Gastrocnemius medialis (tissue), 4 donors: ENCODE data around the gene KIF16B. TPM values are rescaled to one million over a fixed set of nuclear protein-coding genes. Genes with fewer than 3 reads are reported as not detected.

Source experiments
- ATAC-seq, 2 donors: fragments of 150-250 bp; one replicate each; pipeline ENCODE4 v1.9.1; 2016
- DNase-seq, 2 donors: peaks; one replicate each; pipeline ENCODE4 v3.0.0-alpha.2; 2019
- H3K27ac ChIP-seq, 4 donors: fragments of 200-600 bp; sonication (generic); 1 replicate in 1 of 4; 2 replicates in 3 of 4; pipeline ENCODE4 v1.5.1; 2016 to 2018; ENCODE audit warnings: mild to moderate bottlenecking in 2 of 4, moderate library complexity in 1 of 4
- H3K27me3 ChIP-seq, 3 donors: fragments of 200-600 bp; sonication (generic) in 2 of 3; 1 replicate in 1 of 3; 2 replicates in 2 of 3; pipeline versions ENCODE4 v1.5.1 to v1.6.0; 2016 to 2019; ENCODE audit warnings: mild to moderate bottlenecking in 1 of 3, moderate library complexity in 1 of 3
- H3K36me3 ChIP-seq, 2 donors: fragments of 200-600 bp; sonication (generic) in 1 of 2; one replicate each; pipeline ENCODE4 v1.5.1; 2017 to 2018
- H3K4me1 ChIP-seq, 2 donors: fragments of 200-600 bp; sonication (generic) in 1 of 2; one replicate each; pipeline ENCODE4 v1.5.1; 2016 to 2017; ENCODE audit warnings: mild to moderate bottlenecking in 2 of 2
- H3K4me3 ChIP-seq, 4 donors: fragments of 200-600 bp; sonication (generic) in 3 of 4; 1 replicate in 1 of 4; 2 replicates in 3 of 4; pipeline ENCODE4 v1.5.1; 2016 to 2019; ENCODE audit warnings: mild to moderate bottlenecking in 2 of 4
- H3K9me3 ChIP-seq, 3 donors: fragments of 200-600 bp; sonication (generic) in 2 of 3; 1 replicate in 1 of 3; 2 replicates in 2 of 3; pipeline ENCODE4 v1.5.1; 2016 to 2019
- POLR2A ChIP-seq, 2 donors: fragments of 450-650 bp; IDR thresholded peaks; one replicate each; pipeline ENCODE4 v1.6.1; 2017; ENCODE audit warnings: antibody characterized with exemption in 2 of 2, mild to moderate bottlenecking in 2 of 2, moderate library complexity in 2 of 2
- in situ Hi-C, 4 donors: fragments of 200-750 bp; cut with MboI; loops; one replicate each; pipeline versions ENCODE4 v1.15.0 to v1.8.0; 2017; ENCODE audit warnings: low sequenced_read_pairs in 4 of 4
- intact Hi-C: fragments of 100-400 bp; cut with DNase I; formaldehyde crosslinking; loops from one replicate; pipeline ENCODE4 v1.15.1; 2023; ENCODE audit warnings: low total_unique reads
- total RNA-seq, 4 donors: library from RNA; depleted of rRNA; stranded (reverse); fragments of >200 nt; gene quantifications; one replicate each; pipeline versions ENCODE4 v1.1.0 to v1.2.3, GENCODE V29; 2016
- TF ChIP-seq, protein P1 (sequence below), 5 experiments: fragments of 450-650 bp in 3 of 5; fragments of 200-600 bp in 2 of 5; sonication (generic) in 2 of 5; IDR thresholded peaks in 4 of 5; conservative IDR thresholded peaks in 1 of 5; 1 replicate in 4 of 5; 2 replicates in 1 of 5; pipeline ENCODE4 v1.5.1; 2016 to 2019; ENCODE audit warnings: antibody characterized with exemption in 5 of 5, mild to moderate bottlenecking in 3 of 5, moderate library complexity in 3 of 5

The KIF16B gene
- total RNA-seq, 4 donors from 2014 or later, result 13.4 to 23.9 (median 20.0) TPM

DNA sequence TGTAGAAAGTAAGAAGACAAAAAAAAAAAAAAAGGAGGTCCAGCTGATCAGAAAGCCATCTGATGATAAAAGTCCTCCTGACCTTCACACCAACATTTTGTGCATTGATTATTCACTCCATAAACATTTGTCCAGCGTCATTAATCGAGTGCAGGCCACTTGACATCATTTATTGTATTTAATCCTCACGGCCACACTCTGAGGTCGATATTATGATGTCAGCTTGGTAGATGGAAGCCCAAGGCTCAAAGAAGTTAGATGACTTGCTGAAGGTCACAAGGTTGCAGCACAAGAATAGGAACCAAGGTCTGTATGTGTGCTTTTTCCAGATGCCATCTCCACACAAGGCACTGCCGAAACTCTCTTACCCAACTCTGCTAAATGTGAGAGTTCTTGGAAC lies 328.4 kb downstream of the KIF16B start:
- H3K9me3 ChIP-seq, result no peaks in the 10 kb centered on the region
- in situ Hi-C loops, result no loop called here
- intact Hi-C loops, result no loop called here
- no peak overlapping the region for H3K4me3 ChIP-seq
- no peaks in the 10 kb centered on the region for H3K4me1 ChIP-seq
- DNase-seq (no peak), ATAC-seq (no peak)
- H3K36me3 ChIP-seq, result no peaks in the 10 kb centered on the region
- no peak overlapping the region for H3K27ac ChIP-seq
- no peaks in the 10 kb centered on the region for H3K27me3 ChIP-seq
- TF ChIP-seq, protein P1, sequence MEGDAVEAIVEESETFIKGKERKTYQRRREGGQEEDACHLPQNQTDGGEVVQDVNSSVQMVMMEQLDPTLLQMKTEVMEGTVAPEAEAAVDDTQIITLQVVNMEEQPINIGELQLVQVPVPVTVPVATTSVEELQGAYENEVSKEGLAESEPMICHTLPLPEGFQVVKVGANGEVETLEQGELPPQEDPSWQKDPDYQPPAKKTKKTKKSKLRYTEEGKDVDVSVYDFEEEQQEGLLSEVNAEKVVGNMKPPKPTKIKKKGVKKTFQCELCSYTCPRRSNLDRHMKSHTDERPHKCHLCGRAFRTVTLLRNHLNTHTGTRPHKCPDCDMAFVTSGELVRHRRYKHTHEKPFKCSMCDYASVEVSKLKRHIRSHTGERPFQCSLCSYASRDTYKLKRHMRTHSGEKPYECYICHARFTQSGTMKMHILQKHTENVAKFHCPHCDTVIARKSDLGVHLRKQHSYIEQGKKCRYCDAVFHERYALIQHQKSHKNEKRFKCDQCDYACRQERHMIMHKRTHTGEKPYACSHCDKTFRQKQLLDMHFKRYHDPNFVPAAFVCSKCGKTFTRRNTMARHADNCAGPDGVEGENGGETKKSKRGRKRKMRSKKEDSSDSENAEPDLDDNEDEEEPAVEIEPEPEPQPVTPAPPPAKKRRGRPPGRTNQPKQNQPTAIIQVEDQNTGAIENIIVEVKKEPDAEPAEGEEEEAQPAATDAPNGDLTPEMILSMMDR (IDR thresholded peaks at IDR 0.05 in 4 of 5, conservative IDR thresholded peaks at IDR 0.05 in 1 of 5), result no peak
- no peak for TF ChIP-seq POLR2A (IDR thresholded peaks at IDR 0.05)

DNA sequence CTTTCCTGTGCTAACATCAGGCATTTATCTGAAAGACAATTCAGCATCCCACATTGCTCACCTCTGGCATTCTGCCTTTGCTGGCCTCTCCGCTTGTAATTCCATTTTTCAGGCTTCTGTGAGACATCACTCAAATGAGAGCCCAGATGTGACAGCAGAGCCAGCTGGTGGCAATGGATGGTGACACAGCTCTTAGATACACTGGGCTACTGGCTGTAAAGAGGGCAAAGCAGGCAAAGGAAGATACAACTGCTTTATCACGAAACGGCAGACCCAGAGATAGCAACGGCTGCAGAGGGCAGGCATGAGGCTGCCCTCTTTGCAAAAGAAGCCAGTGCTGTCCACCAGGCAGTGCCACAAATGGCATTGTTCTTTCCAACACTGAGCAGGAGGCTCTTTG lies 329.8 kb downstream of the KIF16B start:
- no peak for TF ChIP-seq POLR2A (IDR thresholded peaks at IDR 0.05)
- TF ChIP-seq, protein P1 (IDR thresholded peaks at IDR 0.05 in 4 of 5, conservative IDR thresholded peaks at IDR 0.05 in 1 of 5), result no peak
- Histone ChIP-seq H3K27ac (no peak overlapping the region), H3K27me3 (no peaks in the 10 kb centered on the region), H3K9me3 (no peaks in the 10 kb centered on the region), H3K4me3 (no peak overlapping the region), H3K36me3 (no peaks in the 10 kb centered on the region), H3K4me1 (no peaks in the 10 kb centered on the region)
- intact Hi-C loops (no loop called here), in situ Hi-C loops (no loop called here)
- ATAC-seq (no peak), DNase-seq (no peak)

DNA sequence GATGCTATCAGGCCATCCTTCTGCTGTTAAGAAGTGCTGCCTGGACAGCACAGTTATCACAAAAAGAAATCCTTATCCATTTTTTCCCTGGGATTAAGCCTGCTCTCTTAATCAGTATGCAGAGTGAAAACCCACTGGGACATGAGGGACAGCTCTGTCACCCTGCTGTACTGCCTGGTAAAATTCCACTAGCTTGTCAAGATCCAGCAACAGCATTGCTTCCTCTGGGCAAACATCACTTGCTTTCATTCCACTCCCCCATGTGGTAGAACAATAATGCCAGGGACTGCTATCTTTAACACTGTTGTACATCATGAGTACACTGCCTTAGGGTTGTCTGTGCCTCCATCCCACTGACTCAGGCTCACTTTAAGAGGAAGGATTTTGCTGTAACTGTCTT lies 331.3 kb downstream of the KIF16B start:
- in situ Hi-C loops (no loop called here), intact Hi-C loops (no loop called here)
- H3K4me1 ChIP-seq, result no peaks in the 10 kb centered on the region
- TF ChIP-seq, protein P1 (IDR thresholded peaks at IDR 0.05 in 4 of 5, conservative IDR thresholded peaks at IDR 0.05 in 1 of 5), result no peak
- TF ChIP-seq POLR2A (IDR thresholded peaks at IDR 0.05), result no peak
- H3K27me3 ChIP-seq, result no peaks in the 10 kb centered on the region
- H3K4me3 ChIP-seq, result no peak overlapping the region
- no peak overlapping the region for H3K27ac ChIP-seq
- no peaks in the 10 kb centered on the region for H3K36me3 ChIP-seq
- no peaks in the 10 kb centered on the region for H3K9me3 ChIP-seq
- DNase-seq (no peak), ATAC-seq (no peak)

DNA sequence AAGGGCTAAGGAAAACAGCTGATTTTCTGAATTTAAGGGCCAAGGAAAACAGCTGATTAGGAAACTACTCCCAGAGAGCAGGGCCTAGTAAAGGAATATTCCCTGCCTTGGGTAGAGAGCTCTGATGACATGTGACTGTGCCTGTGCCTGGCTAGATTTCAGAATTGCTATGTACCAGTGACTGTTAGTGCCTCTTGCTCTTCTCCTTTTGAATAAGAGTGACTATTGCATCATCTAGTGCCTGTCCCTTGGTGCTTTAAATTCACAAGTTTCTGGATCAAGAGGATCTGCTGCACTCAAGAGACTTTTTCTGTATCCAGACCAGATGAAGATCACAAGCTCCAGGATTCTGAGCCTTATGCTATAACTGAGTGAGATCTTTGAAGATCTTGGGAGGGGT lies 332.9 kb downstream of the KIF16B start:
- H3K27me3 ChIP-seq, result no peaks in the 10 kb centered on the region
- H3K4me1 ChIP-seq, result no peaks in the 10 kb centered on the region
- intact Hi-C loops, result no loop called here
- no peaks in the 10 kb centered on the region for H3K9me3 ChIP-seq
- in situ Hi-C loops, result no loop called here
- no peak for DNase-seq
- H3K4me3 ChIP-seq, result no peak overlapping the region
- no peak overlapping the region for H3K27ac ChIP-seq
- ATAC-seq, result no peak
- no peaks in the 10 kb centered on the region for H3K36me3 ChIP-seq
- no peak for TF ChIP-seq POLR2A (IDR thresholded peaks at IDR 0.05)
- TF ChIP-seq, protein P1 (IDR thresholded peaks at IDR 0.05 in 4 of 5, conservative IDR thresholded peaks at IDR 0.05 in 1 of 5), result no peak

DNA sequence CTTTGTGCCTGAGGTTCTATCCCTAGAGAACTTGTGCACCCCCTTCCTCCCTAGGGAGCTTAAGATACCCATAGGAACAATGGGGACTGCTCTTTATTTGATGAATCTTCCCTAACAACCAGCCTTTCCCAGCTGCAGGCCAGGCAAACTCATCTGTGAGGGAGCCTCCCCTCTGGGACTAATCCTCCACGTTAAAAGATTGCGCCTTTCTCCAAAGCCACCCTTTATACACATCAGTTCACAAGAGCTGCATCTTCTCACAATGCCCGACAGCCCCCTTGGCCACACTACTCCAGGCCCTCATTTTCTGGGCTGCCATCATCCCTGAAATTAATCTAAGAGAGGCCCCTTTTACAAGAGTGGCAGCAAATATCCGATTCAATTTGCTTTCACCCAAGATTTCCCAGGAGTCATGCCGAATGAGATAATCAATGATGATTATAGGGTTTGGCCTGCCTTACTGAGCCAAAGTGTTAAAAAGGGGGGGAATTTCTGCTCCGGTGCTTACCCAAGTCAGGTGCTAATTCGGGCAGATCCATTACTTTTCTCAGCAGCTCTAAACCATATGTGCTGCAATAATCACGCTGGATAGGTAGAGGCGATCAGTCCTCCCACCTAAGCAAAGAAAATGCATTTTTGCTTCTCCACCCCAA lies 336.5 kb downstream of the KIF16B start:
- Histone ChIP-seq H3K4me1 (no peaks in the 10 kb centered on the region), H3K9me3 (no peaks in the 10 kb centered on the region), H3K36me3 (no peaks in the 10 kb centered on the region), H3K4me3 (no peak overlapping the region), H3K27ac (no peak overlapping the region), H3K27me3 (no peaks in the 10 kb centered on the region)
- intact Hi-C loops (no loop called here), in situ Hi-C loops (no loop called here)
- no peak for DNase-seq
- ATAC-seq, result no peak
- TF ChIP-seq, protein P1 (IDR thresholded peaks at IDR 0.05 in 4 of 5, conservative IDR thresholded peaks at IDR 0.05 in 1 of 5), result no peak
- TF ChIP-seq POLR2A (IDR thresholded peaks at IDR 0.05), result no peak
